ENCODE results near the gene TRAPPC11.

GRCh38 chr4:183670251-183670650 lies 11.2 kb downstream of the TRAPPC11 start:
- TF ChIP-seq GATA3 (IDR thresholded peaks at IDR 0.05; ENCODE audit: low read depth, low read length) (no peak), GATA2 (IDR thresholded peaks at IDR 0.05; ENCODE audit: low read depth, low read length) (no peak)

Measured in SH-SY5Y (cell line).